Natural killer cell (primary cell): ENCODE measurements around the gene ABO. TPM values are rescaled to one million over a fixed set of nuclear protein-coding genes. Genes with fewer than 3 reads are reported as not detected.
"Not testable (repeated sequence)": the region's sequence is repeated elsewhere in the genome, so short reads cannot be mapped to it uniquely, and the experiment has no call there.

Source experiments
- ATAC-seq, 3 donors: fragments of 150-1000 bp in 2 of 3; fragments of 200-7000 bp in 1 of 3; cut with Tn5 transposase; 1 replicate in 1 of 3; 2 replicates in 2 of 3; pipeline ENCODE4 v1.10.0; 2021; ENCODE audit warnings: mild to moderate bottlenecking in 2 of 3, moderate library complexity in 2 of 3
- DNase-seq, 2 donors: peaks; one replicate each; pipeline versions ENCODE4 v3.0.0 to v3.0.0-alpha.2; 2013 to 2021; ENCODE audit warnings: mixed read lengths in 1 of 2
- H3K27ac ChIP-seq: one replicate; pipeline ENCODE4 v1.5.1; 2013; ENCODE audit warnings: mild to moderate bottlenecking, low read length
- H3K27me3 ChIP-seq: one replicate; pipeline ENCODE4 v1.6.1; 2013; ENCODE audit warnings: low read length; ENCODE audit not compliant: control insufficient read depth, insufficient read depth
- H3K36me3 ChIP-seq: one replicate; pipeline ENCODE4 v1.6.1; 2013; ENCODE audit warnings: low read length; ENCODE audit not compliant: control insufficient read depth, insufficient read depth
- H3K4me1 ChIP-seq: one replicate; pipeline ENCODE4 v1.6.1; 2013; ENCODE audit warnings: low read length; ENCODE audit not compliant: control insufficient read depth, insufficient read depth
- H3K4me3 ChIP-seq: one replicate; pipeline ENCODE4 v1.5.1; 2013; ENCODE audit warnings: low read length
- H3K9me3 ChIP-seq: one replicate; pipeline ENCODE4 v1.6.1; 2013; ENCODE audit warnings: low read length; ENCODE audit not compliant: control insufficient read depth, insufficient read depth
- H3K27ac Mint-ChIP-seq, 2 donors: one replicate each; pipeline ENCODE4 v1.8.0; 2022; ENCODE audit warnings: mild to moderate bottlenecking in 2 of 2, mixed read lengths in 2 of 2, moderate library complexity in 1 of 2
- H3K27me3 Mint-ChIP-seq, 2 donors: one replicate each; pipeline ENCODE4 v1.8.0; 2022; ENCODE audit warnings: low read depth in 2 of 2, mixed read lengths in 2 of 2
- H3K36me3 Mint-ChIP-seq: one replicate; pipeline ENCODE4 v1.8.0; 2022; ENCODE audit warnings: mixed read lengths
- H3K4me1 Mint-ChIP-seq, 2 donors: one replicate each; pipeline ENCODE4 v1.8.0; 2022; ENCODE audit warnings: mixed read lengths in 2 of 2
- H3K4me3 Mint-ChIP-seq: one replicate; pipeline ENCODE4 v1.8.0; 2022; ENCODE audit warnings: mild to moderate bottlenecking, moderate library complexity, mixed read lengths
- H3K9me3 Mint-ChIP-seq, 2 donors: one replicate each; pipeline ENCODE4 v1.8.0; 2022; ENCODE audit warnings: mixed read lengths in 2 of 2
- CTCF ChIP-seq: fragments of 200-600 bp; IDR thresholded peaks from one replicate; pipeline ENCODE4 v1.8.0; 2022; ENCODE audit warnings: antibody characterized with exemption
- WGBS: methylation state at CpG from one replicate; pipeline ENCODE4 v1.1.7; 2013; ENCODE audit warnings: missing lambda C conversion rate; ENCODE audit not compliant: insufficient coverage; 5-methylcytosine and 5-hydroxymethylcytosine counted together
- intact Hi-C: fragments of 100-400 bp; cut with micrococcal nuclease; formaldehyde crosslinking; loops from one replicate; pipeline ENCODE4 v1.14.2; 2022
- total RNA-seq, 4 donors: library from RNA; stranded (reverse); fragments of 120-200 nt in 1 of 4; gene quantifications; one replicate each; pipeline versions ENCODE4 v1.2.3 to v1.2.4, GENCODE V29; 2013 to 2022

Gene ABO
- total RNA-seq, 3 donors from 2014 or later (not counting 1 experiment from before 2014, with no cell fraction given) = 0.20 to 4.2 (median 0.56) TPM

- intact Hi-C loops = no loop called here
- no peak for DNase-seq
- Histone ChIP-seq H3K36me3 (no peaks in the 10 kb centered on the region), H3K27me3 (no peaks in the 10 kb centered on the region), H3K9me3 (no peaks in the 10 kb centered on the region), H3K27ac (no peak overlapping the region), H3K4me3 (no peak overlapping the region), H3K4me1 (no peaks in the 10 kb centered on the region)
- Mint-ChIP-seq H3K36me3 (no peaks in the 10 kb centered on the region), H3K9me3 (no peaks in the 10 kb centered on the region), H3K4me3 (no peak overlapping the region), H3K4me1 (no peaks in the 10 kb centered on the region), H3K27me3 (peaks cover 18 to 43% of the 10 kb centered on the region in 2 donors), H3K27ac (no peak overlapping the region)
- 79% methylated on average over 11 of the region's 12 CpGs for WGBS
- TF ChIP-seq CTCF = no peak
- ATAC-seq = no peak
Measured at GRCh38 chr9:133221177-133221809, 53.7 kb downstream of the ABO start.

- intact Hi-C loops, H3K4me3 Mint-ChIP-seq, H3K4me3 ChIP-seq, H3K27ac Mint-ChIP-seq, H3K9me3 ChIP-seq, H3K27ac ChIP-seq, H3K36me3 Mint-ChIP-seq, H3K4me1 ChIP-seq, H3K4me1 Mint-ChIP-seq, H3K36me3 ChIP-seq, DNase-seq, H3K9me3 Mint-ChIP-seq, H3K27me3 ChIP-seq, ATAC-seq: not testable (repeated sequence)
- WGBS = 86% methylated on average over 19 of the region's 19 CpGs
- peaks cover 32 to 66% of the 10 kb centered on the region in 2 donors for H3K27me3 Mint-ChIP-seq
Measured at GRCh38 chr9:133218049-133218975, 56.7 kb downstream of the ABO start.

GRCh38 chr9:133217333-133217988 lies 57.5 kb downstream of the ABO start:
- H3K4me3 Mint-ChIP-seq, H3K27me3 ChIP-seq, intact Hi-C loops, ATAC-seq, DNase-seq, H3K4me1 Mint-ChIP-seq, H3K4me3 ChIP-seq, H3K4me1 ChIP-seq, H3K36me3 Mint-ChIP-seq, H3K9me3 ChIP-seq, H3K9me3 Mint-ChIP-seq, H3K36me3 ChIP-seq, H3K27ac Mint-ChIP-seq, H3K27ac ChIP-seq: not testable (repeated sequence)
- H3K27me3 Mint-ChIP-seq = peaks cover 35 to 66% of the 10 kb centered on the region in 2 donors
- WGBS = 67% methylated on average over 11 of the region's 12 CpGs

GRCh38 chr9:133214276-133214675 lies 60.7 kb downstream of the ABO start:
- ATAC-seq, H3K4me1 ChIP-seq, H3K36me3 ChIP-seq, intact Hi-C loops, H3K27ac Mint-ChIP-seq, H3K36me3 Mint-ChIP-seq, H3K4me3 ChIP-seq, H3K4me1 Mint-ChIP-seq, DNase-seq, H3K27ac ChIP-seq, H3K9me3 ChIP-seq, H3K9me3 Mint-ChIP-seq, H3K27me3 ChIP-seq, H3K4me3 Mint-ChIP-seq: not testable (repeated sequence)
- 72% methylated on average over 3 of the region's 4 CpGs for WGBS
- H3K27me3 Mint-ChIP-seq = peaks cover 37 to 68% of the 10 kb centered on the region in 2 donors
